GM12864 (cell line): Measurements from ENCODE around the gene SLC35F4.
A peak's percentile ranks its signal among the peaks of the same experiment; 100 is the strongest.

Source experiments
- DNase-seq: peaks from one replicate; pipeline ENCODE4 v3.0.0-alpha.2; 2011; ENCODE audit warnings: low read depth
- H3K4me3 ChIP-seq: 2 replicates; pipeline ENCODE4 v1.5.1; 2011; ENCODE audit warnings: mild to moderate bottlenecking, low read depth, low read length, control low read depth
- CTCF ChIP-seq: IDR thresholded peaks from 2 replicates; pipeline ENCODE4 v1.5.1; 2011; ENCODE audit warnings: low read depth, mild to moderate bottlenecking, moderate library complexity, low read length, control low read depth, inconsistent platforms; ENCODE audit errors: missing control alignments

The SLC35F4 gene

GRCh38 chr14:57567220-57567619, 298.7 kb downstream of the SLC35F4 start:
- H3K4me3 ChIP-seq = no peak overlapping the region
- no peak for DNase-seq
- no peak for TF ChIP-seq CTCF

- H3K4me3 ChIP-seq = no peak overlapping the region
- TF ChIP-seq CTCF = no peak
- DNase-seq = no peak
These were observed 305.2 kb downstream of the SLC35F4 start for GRCh38 chr14:57560681-57561080.

GRCh38 chr14:57559576-57559975, 306.3 kb downstream of the SLC35F4 start:
- DNase-seq = no peak
- TF ChIP-seq CTCF = no peak
- H3K4me3 ChIP-seq = no peak overlapping the region

- H3K4me3 ChIP-seq = no peak overlapping the region
- no peak for DNase-seq
- TF ChIP-seq CTCF = no peak
These were observed 316.0 kb downstream of the SLC35F4 start for GRCh38 chr14:57549765-57550420.

GRCh38 chr14:57549016-57549564, 316.8 kb downstream of the SLC35F4 start:
- no peak for TF ChIP-seq CTCF
- DNase-seq = no peak

GRCh38 chr14:57547131-57547530, 318.8 kb downstream of the SLC35F4 start:
- no peak overlapping the region for H3K4me3 ChIP-seq
- no peak for DNase-seq
- no peak for TF ChIP-seq CTCF

More at GRCh38 chr14:57549016-57549564, 316.8 kb downstream of the SLC35F4 start:
- H3K4me3 ChIP-seq = no peak overlapping the region

- DNase-seq = peak; percentile 1
- peak; percentile 66 for TF ChIP-seq CTCF
- no peak overlapping the region for H3K4me3 ChIP-seq
These were observed 332.7 kb downstream of the SLC35F4 start for GRCh38 chr14:57533214-57533613.
